ENCODE data around the gene ZNF276.
"Not testable (repeated sequence)": the region's sequence is repeated elsewhere in the genome, so short reads cannot be mapped to it uniquely, and the experiment has no call there.

Gene ZNF276, protein sequence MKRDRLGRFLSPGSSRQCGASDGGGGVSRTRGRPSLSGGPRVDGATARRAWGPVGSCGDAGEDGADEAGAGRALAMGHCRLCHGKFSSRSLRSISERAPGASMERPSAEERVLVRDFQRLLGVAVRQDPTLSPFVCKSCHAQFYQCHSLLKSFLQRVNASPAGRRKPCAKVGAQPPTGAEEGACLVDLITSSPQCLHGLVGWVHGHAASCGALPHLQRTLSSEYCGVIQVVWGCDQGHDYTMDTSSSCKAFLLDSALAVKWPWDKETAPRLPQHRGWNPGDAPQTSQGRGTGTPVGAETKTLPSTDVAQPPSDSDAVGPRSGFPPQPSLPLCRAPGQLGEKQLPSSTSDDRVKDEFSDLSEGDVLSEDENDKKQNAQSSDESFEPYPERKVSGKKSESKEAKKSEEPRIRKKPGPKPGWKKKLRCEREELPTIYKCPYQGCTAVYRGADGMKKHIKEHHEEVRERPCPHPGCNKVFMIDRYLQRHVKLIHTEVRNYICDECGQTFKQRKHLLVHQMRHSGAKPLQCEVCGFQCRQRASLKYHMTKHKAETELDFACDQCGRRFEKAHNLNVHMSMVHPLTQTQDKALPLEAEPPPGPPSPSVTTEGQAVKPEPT

DNA sequence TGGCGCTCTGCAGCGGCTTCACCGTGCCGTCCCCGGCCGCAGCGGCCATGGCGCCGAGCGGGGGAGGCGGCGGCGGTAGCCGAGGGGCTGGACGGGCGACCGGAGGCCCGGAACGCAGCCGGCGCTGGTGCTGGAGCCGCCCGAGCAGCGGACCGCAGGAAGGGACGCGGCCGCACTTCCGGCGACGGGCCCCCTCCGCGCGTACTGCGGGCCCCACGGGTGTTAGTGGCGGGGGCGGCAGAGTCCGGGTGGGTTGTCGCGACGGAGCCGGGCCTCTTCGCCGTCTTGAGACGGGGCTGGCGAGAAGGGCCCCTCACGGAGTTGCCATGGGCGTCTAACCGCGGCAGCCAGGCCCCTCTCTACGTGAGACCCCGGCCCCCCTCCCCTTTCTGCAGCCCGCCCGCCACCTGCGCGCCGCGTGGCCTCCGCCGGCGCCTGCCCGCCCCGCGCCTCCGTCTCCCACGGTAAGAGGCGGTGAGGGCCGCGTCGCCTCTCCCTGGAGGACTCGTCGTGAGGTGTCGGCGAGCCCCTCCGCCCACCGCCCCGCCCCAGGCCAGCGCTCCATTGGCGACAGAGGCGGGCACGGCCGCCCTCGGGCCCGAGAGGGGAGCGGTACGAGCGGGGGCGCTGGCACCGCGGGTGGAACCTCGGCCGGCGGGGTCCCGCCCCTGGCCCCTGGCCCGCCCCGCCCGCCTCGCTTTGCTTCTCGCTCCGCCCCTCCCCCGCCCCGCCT is at the start of gene ZNF276, which contains the start of gene VPS9D1:
Gene ZNF276, plus strand, starts transcription at position 725 of the 733 bp plus-strand sequence. CDS start 104 bp downstream, outside the sequence.
Gene VPS9D1, minus strand, starts transcription at position 86 of the 733 bp plus-strand sequence. Its CDS starts 37 bp downstream, at position 49.
- peak; percentile 83 for DNase-seq

DNA sequence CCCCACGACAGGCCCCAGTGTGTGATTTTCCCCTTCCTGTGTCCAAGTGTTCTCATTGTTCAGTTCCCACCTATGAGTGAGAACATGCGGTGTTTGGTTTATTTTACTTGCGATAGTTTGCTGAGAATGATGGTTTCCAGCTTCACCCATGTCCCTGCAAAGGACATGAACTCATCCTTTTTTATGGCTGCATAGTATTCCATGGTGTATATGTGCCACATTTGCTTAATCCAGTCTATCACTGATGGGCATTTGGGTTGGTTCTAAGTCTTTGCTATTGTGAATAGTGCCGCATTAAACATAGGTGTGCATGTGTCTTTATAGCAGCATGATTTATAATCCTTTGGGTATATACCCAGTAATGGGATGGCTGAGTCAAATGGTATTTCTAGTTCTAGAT is 49.8 kb upstream of the ZNF276 start:
- not testable (repeated sequence) for DNase-seq

DNA sequence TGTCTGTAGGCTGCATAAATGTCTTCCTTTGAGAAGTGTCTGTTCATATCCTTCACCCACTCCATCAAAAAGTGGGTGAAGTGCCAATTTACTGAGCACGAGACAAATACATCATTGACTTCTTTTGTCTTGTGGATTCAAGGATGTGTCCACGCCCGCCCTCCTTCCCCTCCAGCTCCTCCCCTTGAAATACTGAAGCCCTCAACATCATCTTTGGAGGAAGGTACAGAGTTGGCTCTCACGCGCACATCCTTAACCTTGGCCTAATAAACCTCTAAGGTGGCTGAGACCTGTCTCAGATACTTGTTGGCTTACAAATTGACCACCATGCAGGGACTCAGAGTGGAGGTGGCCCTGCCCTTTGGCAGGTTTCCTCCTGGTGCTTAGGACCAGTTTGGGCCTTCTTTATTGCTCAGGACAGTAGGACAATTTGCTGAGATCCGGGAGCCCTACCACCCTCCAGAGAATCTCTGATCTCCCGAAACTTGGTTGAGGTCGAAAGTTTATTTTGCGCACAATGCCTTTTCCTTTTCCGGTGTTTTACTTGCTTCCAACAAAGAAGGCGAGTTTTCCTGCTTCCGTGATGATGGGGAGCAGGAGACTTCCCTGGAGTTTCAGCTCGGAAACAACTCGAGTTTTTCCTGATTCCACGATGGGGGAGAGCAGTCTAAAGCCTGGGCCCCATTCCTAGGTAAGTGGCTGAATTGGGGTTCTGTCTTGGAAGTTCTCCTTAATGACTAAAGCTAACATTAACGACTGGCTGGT is 49.0 kb upstream of the ZNF276 start:
- no peak for DNase-seq

DNA sequence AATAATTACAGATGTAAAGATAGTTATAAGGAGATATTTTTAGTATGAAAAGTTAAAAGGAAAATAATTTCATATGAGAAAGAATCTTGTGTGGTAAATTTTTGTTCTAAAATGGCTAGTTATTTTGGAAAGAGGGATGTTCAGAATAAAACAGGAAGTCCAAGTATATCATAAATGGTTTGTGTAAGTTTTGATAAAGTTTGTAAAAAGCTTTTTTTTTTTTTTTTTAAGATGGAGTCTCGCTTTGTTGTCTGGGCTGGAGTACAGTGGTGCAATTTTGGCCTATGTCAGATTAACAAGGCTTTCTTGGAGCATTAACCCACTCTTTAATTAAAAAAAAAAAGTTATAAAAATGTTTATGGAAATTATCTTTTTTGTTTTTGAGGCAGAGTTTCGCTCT is 43.1 kb upstream of the ZNF276 start:
- DNase-seq = no peak

DNA sequence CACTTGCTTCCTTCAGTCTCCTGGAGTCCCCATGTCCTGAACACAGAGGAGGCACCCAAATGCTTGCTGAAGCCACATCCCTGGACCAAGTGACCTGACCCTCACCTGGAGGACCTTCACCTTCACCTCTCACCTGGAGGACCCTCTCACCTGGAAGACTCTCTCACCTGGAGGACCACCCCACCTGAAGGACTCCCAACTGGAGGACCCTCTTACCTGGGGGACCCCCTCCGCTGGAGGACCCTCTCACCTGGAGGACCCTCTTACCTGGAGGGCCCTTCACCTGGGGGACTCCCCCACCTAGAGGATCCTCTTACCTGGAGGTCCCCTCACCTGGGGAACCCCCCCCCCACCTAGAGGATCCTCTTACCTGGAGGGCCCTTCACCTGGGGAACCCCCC is 35.4 kb upstream of the ZNF276 start:
- DNase-seq = no peak

DNA sequence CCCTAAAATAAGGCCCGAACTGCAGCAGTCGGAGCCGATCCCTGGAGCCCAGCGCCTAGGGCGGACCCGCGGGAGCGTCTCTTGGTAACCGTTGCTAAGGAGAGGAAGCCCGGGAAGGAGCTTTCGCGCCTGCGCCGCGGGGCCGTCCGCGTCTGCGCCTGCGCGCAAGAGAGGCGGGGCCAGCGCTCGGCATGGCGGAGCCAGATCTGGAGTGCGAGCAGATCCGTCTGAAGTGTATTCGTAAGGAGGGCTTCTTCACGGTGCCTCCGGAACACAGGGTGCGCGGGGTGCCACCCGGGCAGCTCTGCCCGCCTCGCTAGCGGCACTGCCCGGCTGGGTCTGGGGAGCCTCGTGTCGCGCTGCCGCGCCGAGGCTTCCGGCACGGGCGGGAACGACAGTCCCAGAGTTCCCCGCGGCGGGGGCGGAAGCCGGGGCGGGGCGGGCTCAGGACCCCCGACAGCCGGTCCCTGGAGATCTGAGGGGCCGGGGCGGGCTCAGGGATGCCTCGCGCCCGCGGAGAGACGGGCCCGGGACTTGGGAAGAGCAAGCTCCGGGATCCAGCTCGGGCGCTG is 34.7 kb upstream of the ZNF276 start, which contains the start of gene CDK10:
Gene CDK10, plus strand, starts transcription at position 170 of the 572 bp plus-strand sequence. Its CDS starts 22 bp downstream, at position 192.
- DNase-seq = peak; percentile 88

DNA sequence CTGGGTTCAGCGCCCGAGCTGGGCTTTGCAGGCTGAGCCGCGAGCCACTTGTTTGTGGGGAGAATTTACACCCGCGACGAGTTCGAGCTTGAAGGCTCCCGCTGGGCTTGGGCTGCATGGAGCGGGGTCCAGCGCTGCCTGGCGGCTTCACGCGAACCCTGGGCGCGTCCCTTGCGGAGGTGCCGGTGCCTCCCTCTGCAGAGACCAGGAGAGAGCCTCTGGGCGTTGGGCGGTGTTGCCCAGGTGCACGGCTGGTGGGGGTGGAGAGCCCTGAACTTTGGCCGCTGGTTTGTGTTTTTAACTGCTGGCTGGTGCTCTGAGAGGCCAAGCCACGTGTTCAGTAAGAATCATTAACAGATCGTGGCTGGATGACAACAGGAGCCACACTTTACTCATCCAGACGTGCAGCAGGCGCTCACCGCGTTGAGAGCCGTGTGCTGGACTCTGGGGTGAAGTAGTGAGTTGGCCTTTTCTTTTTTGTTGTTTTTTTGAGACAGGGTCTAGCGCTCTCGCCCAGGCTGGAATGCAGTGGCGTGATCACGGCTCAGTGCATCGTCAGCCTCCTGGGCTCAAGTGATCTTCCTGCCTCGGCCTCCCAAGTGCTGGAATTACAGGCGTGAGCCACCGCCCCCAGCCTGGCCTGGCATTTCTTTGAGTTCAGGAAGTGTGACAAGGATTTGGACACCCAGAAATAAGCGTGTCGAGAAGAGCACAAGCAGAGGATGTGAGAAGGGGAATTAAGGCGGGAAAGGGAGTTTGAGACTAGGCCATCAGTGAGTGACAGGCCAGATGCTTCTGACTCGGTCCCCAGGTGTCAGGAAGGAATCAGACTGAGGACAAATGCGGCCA is 34.0 kb upstream of the ZNF276 start:
- no peak for DNase-seq

DNA sequence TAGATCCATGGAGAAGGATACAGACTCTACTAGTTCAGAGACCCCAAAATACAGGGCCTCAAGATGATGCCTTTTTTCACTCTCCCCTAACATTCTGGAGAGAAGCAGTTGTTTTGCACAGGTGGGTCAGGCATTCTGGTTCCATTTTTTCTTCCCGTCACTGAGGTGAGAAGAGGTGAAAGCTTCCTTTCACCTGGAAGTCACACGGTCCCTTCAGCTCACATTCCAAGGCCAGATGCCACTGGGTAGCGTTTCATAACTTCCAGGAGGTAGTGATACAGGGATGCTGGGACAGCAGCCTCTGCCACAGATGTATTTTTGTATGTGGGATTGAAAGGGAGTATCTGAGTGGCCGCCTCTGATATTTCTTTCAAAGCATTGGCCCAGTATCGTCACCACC is 32.9 kb upstream of the ZNF276 start:
- DNase-seq = no peak

DNA sequence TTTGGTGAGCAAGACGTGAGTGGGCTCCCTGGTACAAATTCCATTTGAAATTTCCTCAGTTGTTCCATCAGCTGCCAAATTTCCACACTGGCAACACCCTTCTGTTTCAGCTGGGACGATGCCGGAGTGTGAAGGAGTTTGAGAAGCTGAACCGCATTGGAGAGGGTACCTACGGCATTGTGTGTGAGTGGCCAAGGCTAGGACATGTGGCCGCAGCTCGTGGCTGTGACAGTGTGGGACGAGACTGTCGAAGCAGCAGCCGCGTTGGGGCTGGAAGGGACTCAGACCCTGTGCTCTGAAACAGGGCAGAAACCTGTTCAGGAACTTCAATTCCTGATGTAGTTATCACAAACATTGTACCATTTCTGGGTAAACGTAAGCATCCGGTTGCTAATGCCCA is 32.2 kb upstream of the ZNF276 start:
- DNase-seq = no peak

DNA sequence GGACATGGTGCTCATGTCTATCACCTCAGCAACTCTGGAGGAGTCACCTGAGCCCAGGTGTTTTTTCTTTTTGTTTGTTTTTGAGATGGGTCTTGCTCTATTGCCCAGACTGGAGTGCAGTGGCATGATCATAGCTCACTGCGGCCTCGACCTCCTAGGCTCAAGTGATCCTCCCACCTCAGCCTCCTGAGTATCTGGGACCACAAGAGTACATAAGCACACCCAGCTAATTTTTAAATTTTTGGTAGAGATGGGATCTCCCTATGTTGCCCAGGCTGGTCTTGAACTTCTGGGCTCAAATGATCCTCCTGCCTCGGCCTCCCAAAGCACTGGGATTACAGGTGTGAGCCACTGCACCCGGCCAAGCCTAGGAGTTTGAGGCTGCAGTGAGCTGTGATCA is 31.7 kb upstream of the ZNF276 start:
- DNase-seq = not testable (repeated sequence)

DNA sequence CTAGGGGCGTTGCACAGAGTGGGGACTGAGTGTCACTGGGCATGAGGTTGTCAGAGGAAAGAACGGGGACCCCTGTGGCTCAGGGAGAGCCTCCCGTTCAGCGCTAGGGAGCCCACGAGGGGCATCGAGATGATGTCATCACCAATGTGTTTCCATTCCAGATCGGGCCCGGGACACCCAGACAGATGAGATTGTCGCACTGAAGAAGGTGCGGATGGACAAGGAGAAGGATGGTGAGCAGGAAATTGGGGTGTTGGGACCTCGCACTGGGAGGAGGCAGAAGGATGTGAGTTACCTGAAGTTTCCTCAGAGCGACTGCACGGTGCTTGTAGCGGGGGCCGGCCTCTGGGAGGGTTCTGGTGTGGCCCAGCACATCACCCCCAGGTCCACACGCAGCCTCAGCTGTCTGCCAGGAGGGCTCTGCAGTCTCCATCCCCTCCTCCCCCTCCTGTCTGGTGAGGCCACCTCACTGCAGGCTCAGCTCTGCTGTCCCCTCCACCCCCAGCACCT is 30.9 kb upstream of the ZNF276 start:
- no peak for DNase-seq

DNA sequence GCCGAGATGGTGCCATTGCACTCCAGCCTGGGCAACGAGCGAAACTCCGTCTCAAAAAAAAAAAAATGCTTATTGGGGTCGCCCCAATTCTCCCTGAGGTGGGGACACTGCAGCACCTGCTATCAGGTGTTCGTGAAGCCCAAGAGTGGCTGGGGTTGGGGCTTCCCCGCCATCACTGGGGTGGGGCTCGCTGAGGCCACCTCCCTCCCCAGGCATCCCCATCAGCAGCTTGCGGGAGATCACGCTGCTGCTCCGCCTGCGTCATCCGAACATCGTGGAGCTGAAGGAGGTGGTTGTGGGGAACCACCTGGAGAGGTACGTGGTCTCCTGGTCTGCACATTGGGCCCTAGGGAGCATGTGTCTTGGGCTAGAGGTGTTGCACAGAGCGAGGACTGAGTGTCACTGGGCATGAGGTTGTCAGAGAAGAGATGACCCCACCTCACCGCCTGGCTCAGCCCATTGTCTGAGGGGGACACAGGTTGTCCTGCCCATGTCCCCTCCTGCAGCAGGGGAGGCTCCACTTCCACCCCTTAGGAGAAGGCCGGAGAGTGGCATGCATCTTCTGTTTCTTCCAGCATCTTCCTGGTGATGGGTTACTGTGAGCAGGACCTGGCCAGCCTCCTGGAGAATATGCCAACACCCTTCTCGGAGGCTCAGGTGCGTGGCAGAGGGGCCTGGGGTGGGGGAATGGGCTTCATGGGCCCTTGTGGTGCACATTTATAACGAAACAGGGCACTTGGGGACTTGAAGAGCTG is 29.9 kb upstream of the ZNF276 start:
- no peak for DNase-seq

DNA sequence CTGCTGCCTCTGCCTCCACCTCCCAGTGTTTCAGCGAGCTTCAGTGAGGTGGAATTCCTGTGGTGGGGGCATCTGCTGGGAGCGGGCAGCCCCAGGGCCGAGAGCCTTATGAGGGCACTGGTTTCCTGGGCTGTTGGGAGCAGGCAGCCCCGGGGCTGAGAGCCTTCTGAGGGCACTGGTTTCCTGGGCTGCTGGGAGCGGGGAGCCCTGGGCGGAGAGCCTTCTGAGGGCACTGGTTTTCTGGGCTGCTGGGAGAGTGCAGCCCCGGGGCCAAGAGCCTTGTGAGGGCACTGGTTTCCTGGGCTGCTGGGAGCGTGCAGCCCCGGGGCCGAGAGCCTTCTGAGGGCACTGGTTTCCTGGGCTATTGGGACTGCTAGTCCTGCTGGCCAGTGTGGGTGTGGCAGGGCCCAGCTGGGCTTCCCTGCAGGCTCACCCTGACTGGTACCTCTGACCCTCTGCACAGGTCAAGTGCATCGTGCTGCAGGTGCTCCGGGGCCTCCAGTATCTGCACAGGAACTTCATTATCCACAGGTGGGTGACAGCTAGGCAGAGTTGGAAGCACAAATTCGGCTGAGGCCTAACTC is 29.3 kb upstream of the ZNF276 start:
- DNase-seq = no peak

DNA sequence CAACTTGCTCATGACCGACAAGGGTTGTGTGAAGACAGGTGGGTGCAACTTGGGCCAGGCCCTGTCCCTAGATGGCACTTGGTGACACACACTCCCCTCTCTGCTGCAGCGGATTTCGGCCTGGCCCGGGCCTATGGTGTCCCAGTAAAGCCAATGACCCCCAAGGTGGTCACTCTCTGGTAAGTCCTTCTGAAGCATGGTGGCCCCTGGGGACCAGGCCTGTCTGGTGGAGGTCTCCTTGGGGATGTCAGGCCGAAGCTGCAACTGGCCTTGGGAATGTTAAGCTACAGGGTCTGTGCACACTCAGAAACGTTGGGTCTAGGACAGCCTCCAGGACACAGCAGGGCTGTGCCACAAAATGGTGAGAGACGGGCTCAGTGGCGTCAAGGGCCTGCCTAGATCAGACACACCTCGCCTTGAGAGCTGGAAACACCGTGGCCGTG is 28.0 kb upstream of the ZNF276 start:
- no peak for DNase-seq

DNA sequence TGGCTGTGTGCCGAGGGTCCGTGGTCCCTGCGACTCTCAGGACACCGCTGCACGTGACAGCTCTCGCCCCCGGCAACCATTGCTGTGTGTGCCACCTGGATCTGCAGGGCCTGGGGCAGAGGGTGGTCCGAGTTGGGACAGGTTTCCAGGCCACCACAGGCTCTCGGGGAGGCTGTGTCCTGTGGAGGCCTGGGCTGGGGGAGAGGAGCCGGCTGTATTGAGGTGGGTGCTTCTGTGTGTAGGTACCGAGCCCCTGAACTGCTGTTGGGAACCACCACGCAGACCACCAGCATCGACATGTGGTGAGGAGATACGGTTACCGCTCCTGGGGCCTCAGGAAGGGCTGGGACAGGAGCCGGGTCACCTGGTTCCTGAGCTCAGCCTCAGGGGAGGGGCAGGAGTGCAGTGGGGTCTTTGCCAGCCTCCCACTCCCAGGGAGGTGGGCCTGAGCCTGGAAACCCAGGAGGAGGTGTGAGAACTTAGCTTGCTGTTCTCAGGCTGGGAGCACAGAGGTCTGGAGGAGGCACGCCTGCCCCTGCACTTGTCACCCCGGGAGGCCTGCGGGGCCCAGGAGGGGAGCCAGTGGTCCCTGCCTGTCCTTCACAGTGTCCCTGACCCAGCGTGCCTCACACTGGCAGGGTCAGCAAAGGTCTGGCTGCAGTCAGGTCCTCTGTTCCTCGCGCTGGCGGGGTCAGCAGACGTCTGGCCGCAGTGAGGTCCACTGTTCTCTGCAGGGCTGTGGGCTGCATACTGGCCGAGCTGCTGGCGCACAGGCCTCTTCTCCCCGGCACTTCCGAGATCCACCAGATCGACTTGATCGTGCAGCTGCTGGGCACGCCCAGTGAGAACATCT is 27.2 kb upstream of the ZNF276 start:
- DNase-seq = no peak

DNA sequence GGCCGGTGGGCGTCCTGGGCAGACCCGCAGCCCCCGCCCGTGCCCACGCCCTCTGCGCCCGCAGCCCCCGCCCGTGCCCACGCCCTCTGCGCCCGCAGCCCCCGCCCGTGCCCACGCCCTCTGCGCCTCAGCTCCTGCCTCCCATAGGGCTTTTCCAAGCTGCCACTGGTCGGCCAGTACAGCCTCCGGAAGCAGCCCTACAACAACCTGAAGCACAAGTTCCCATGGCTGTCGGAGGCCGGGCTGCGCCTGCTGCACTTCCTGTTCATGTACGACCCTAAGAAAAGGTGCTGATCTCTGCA is 26.6 kb upstream of the ZNF276 start:
- DNase-seq = not testable (repeated sequence)

DNA sequence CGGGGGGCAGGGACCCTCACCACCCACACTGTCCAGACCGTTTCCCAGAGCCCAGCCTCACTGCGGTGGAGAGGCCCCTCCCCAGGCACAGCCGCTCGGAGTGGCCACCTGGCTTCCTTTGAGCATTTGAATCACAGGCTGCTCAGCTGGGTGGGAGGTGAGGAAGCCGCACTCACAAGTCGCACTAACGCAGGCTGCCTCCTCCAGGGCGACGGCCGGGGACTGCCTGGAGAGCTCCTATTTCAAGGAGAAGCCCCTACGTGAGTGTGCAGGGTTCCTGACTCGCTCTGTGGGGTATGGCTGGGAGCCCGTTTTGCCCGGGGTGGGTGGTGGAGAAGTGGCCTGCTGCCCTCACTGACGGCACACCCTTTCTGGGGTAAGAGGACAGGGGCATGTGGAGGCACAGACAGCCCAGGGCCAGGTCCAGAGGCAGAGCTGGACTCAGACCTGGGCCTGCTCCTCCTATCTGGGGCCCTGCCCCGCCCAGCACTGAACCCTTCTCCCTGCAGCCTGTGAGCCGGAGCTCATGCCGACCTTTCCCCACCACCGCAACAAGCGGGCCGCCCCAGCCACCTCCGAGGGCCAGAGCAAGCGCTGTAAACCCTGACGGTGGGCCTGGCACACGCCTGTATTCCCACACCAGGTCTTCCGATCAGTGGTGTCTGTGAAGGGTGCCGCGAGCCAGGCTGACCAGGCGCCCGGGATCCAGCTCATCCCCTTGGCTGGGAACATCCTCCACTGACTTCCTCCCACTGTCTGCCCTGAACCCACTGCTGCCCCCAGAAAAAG is 26.1 kb upstream of the ZNF276 start:
- no peak for DNase-seq

All from inflammatory macrophage treated with lipopolysaccharide for 4 hours (primary cell).